ENCODE data around the gene GTF2F2. TPM values are rescaled to one million over a fixed set of nuclear protein-coding genes. Genes with fewer than 3 reads are reported as not detected.

The GTF2F2 gene
- total RNA-seq, 2 donors from 2014 or later = 15.2 to 18.2 TPM

- intact Hi-C loops (cut with DNase I) = no loop called here
- DNase-seq (no peak), ATAC-seq (peak in 1 of 2 donors; percentile 25)
These were observed 80.5 kb downstream of the GTF2F2 start, which contains the start of gene KCTD4 for GRCh38 chr13:45200701-45201232. TSS of gene KCTD4 (minus strand) at chr13:45201045. CDS start at chr13:45194567, 6,478 bp downstream.

GRCh38 chr13:45205124-45205523 lies 84.8 kb downstream of the GTF2F2 start:
- DNase-seq (no peak), ATAC-seq (no peak)
- intact Hi-C loops (cut with DNase I) = no loop called here

GRCh38 chr13:45206340-45206739 lies 86.0 kb downstream of the GTF2F2 start:
- ATAC-seq = peak; percentile 39 to 91
- intact Hi-C loops (cut with DNase I) = no loop called here
- DNase-seq = no peak

GRCh38 chr13:45207319-45207718 lies 87.0 kb downstream of the GTF2F2 start:
- no peak for DNase-seq
- ATAC-seq = peak; percentile 27 to 47
- intact Hi-C loops (cut with DNase I) = no loop called here

- ATAC-seq (no peak), DNase-seq (no peak)
- intact Hi-C loops (cut with DNase I) = no loop called here
These were observed 87.8 kb downstream of the GTF2F2 start for GRCh38 chr13:45208132-45208531.

GRCh38 chr13:45209229-45209628 lies 88.9 kb downstream of the GTF2F2 start:
- intact Hi-C loops (cut with DNase I) = no loop called here

GRCh38 chr13:45215392-45216077 lies 95.2 kb downstream of the GTF2F2 start:
- DNase-seq (no peak), ATAC-seq (no peak)
- intact Hi-C loops (cut with DNase I) = no loop called here

More at GRCh38 chr13:45209229-45209628, 88.9 kb downstream of the GTF2F2 start:
- no peak for ATAC-seq
- no peak for DNase-seq

GRCh38 chr13:45216193-45216592 lies 95.9 kb downstream of the GTF2F2 start:
- intact Hi-C loops (cut with DNase I) = no loop called here
- ATAC-seq = no peak
- DNase-seq = no peak

GRCh38 chr13:45218689-45219088 lies 98.4 kb downstream of the GTF2F2 start:
- DNase-seq (no peak), ATAC-seq (no peak)
- intact Hi-C loops (cut with DNase I) = no loop called here

GRCh38 chr13:45219123-45219891 lies 99.0 kb downstream of the GTF2F2 start:
- intact Hi-C loops (cut with DNase I) = no loop called here
- DNase-seq (no peak), ATAC-seq (no peak)

- no peak for DNase-seq
- peak in 1 of 2 donors; percentile 60 for ATAC-seq
- intact Hi-C loops (cut with DNase I) = no loop called here
These were observed 99.6 kb downstream of the GTF2F2 start for GRCh38 chr13:45219938-45220375.

- DNase-seq = no peak
- intact Hi-C loops (cut with DNase I) = no loop called here
- ATAC-seq = no peak
These were observed 100.1 kb downstream of the GTF2F2 start for GRCh38 chr13:45220403-45220802.

GRCh38 chr13:45222516-45222915 lies 102.2 kb downstream of the GTF2F2 start:
- ATAC-seq (no peak), DNase-seq (no peak)
- intact Hi-C loops (cut with DNase I) = no loop called here

- ATAC-seq (no peak), DNase-seq (no peak)
- intact Hi-C loops (cut with DNase I) = no loop called here
These were observed 102.6 kb downstream of the GTF2F2 start for GRCh38 chr13:45222919-45223318.

- ATAC-seq (no peak), DNase-seq (no peak)
- intact Hi-C loops (cut with DNase I) = no loop called here
These were observed 103.9 kb downstream of the GTF2F2 start for GRCh38 chr13:45224176-45224575.

GRCh38 chr13:45225370-45225769 lies 105.1 kb downstream of the GTF2F2 start:
- intact Hi-C loops (cut with DNase I) = no loop called here
- DNase-seq (no peak), ATAC-seq (no peak)

- no peak for DNase-seq
- ATAC-seq = no peak
- intact Hi-C loops (cut with DNase I) = no loop called here
These were observed 105.7 kb downstream of the GTF2F2 start for GRCh38 chr13:45226024-45226423.

GRCh38 chr13:45228002-45228401 lies 107.7 kb downstream of the GTF2F2 start:
- no peak for DNase-seq
- intact Hi-C loops (cut with DNase I) = no loop called here
- no peak for ATAC-seq

- DNase-seq (no peak), ATAC-seq (peak in 1 of 2 donors; percentile 27)
- intact Hi-C loops (cut with DNase I) = no loop called here
These were observed 108.9 kb downstream of the GTF2F2 start for GRCh38 chr13:45229172-45229571.

GRCh38 chr13:45231305-45231704 lies 111.0 kb downstream of the GTF2F2 start:
- intact Hi-C loops (cut with DNase I) = no loop called here
- ATAC-seq (no peak), DNase-seq (no peak)
